ENCODE results near the gene BTK. TPM values are rescaled to one million over a fixed set of nuclear protein-coding genes. Genes with fewer than 3 reads are reported as not detected.
"Not testable (repeated sequence)": the region's sequence is repeated elsewhere in the genome, so short reads cannot be mapped to it uniquely, and the experiment has no call there.

BTK gene
- total RNA-seq, 1 donor from 2014 or later: not detected

GRCh38 chrX:101337776-101338271 lies 48.2 kb downstream of the BTK start:
- Mint-ChIP-seq H3K36me3 (ENCODE audit: low read depth) (peaks cover 16% of the 10 kb centered on the region), H3K27ac (ENCODE audit: unreplicated experiment) (no peak overlapping the region), H3K27me3 (ENCODE audit: low read depth) (no peaks in the 10 kb centered on the region), H3K4me1 (no peaks in the 10 kb centered on the region), H3K4me3 (no peak overlapping the region), H3K9me3 (peaks cover 10% of the 10 kb centered on the region)
- no peak for TF ChIP-seq CTCF (conservative IDR thresholded peaks at IDR 0.05)
- DNase-seq (ENCODE audit: low read depth, low spot score): no peak

DNA sequence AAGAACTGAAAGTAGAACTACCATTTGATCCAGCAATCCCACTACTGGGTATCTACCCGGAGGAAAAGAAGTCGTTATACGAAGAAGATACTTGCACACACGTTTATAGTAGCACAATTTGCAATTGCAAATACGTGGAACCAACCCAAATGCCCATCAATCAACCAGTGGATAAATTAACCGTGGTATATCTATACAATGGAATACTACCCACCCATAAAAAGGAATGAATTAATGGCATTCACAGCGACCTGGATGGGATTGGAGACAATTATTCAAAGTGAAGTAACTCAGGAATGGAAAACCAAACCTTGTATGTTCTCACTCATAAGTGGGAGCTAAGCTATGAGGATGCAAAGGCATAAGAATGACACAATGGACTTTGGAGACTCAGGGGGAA lies 51.7 kb downstream of the BTK start:
- H3K27me3 Mint-ChIP-seq (ENCODE audit: low read depth); H3K4me1 Mint-ChIP-seq; H3K4me3 Mint-ChIP-seq; DNase-seq (ENCODE audit: low read depth, low spot score); H3K27ac Mint-ChIP-seq (ENCODE audit: unreplicated experiment): not testable (repeated sequence)
- H3K9me3 Mint-ChIP-seq: peaks cover 12% of the 10 kb centered on the region
- peaks cover 14% of the 10 kb centered on the region for H3K36me3 Mint-ChIP-seq (ENCODE audit: low read depth)

DNA sequence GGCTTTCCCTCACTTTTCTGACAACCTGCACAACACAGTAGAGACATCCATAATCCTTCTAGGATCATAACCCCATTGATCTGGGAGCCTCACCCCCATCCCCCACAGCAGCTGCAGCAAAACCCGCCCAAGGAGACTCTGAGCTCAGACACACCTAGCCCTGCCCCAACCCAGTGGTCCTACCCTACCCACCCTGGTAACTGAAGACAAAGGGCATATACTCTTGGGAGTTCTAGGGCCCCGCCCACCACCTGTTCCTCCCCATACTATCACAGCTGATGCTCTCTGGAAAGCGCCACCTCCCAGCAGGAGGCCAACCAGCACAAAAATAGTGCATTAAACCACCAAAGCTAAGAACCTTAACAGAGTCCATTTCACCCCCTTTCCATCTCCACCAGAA lies 59.4 kb downstream of the BTK start:
- not testable (repeated sequence) for H3K4me3 Mint-ChIP-seq; H3K27me3 Mint-ChIP-seq (ENCODE audit: low read depth); H3K9me3 Mint-ChIP-seq; DNase-seq (ENCODE audit: low read depth, low spot score); H3K36me3 Mint-ChIP-seq (ENCODE audit: low read depth); H3K27ac Mint-ChIP-seq (ENCODE audit: unreplicated experiment); H3K4me1 Mint-ChIP-seq

DNA sequence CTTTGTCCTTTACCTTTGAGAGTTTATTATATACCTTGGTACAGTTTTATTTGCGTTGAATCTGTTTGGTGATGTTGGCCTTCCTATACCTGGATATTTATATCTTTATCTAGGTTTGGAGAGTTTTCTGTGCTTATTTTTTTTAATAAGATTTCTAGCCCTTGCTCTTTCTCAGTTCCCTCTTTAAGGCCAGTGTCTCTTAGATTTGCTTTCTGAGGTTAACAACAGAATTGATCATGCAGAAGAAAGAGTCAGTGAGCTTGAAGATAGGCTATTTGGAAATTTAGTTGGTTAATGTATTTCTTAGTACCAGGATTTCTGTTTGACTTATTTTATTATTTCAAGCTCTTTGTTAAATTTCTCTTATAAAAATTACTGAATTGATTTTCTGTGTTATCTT lies 82.2 kb downstream of the BTK start:
- Mint-ChIP-seq H3K4me3 (no peak overlapping the region), H3K9me3 (peaks cover 9% of the 10 kb centered on the region), H3K4me1 (no peaks in the 10 kb centered on the region), H3K27me3 (ENCODE audit: low read depth) (no peaks in the 10 kb centered on the region), H3K36me3 (ENCODE audit: low read depth) (no peaks in the 10 kb centered on the region), H3K27ac (ENCODE audit: unreplicated experiment) (no peak overlapping the region)
- TF ChIP-seq CTCF (conservative IDR thresholded peaks at IDR 0.05): no peak
- DNase-seq (ENCODE audit: low read depth, low spot score): no peak

Other genes with a start within 250 kb of the BTK start
- gene DRP2, start 166.4 kb downstream of the BTK start, total RNA-seq: 2.4 and 2.9 TPM in 2 replicates
- gene TAF7L, start 94.9 kb downstream of the BTK start, total RNA-seq: 0.19 TPM in 1 of 2 replicates, not detected in the other
- gene TIMM8A, start 37.4 kb downstream of the BTK start, total RNA-seq: 31.7 and 32.2 TPM in 2 replicates
- gene RPL36A, start 4.8 kb upstream of the BTK start, total RNA-seq: 316 and 347 TPM in 2 replicates
- 48.0 and 50.7 TPM in 2 replicates for gene GLA, start 21.7 kb upstream of the BTK start, total RNA-seq
- gene HNRNPH2, start 22.0 kb upstream of the BTK start, total RNA-seq: 73.3 and 74.0 TPM in 2 replicates
- 24.2 and 26.2 TPM in 2 replicates for gene ARMCX4, start 99.3 kb upstream of the BTK start, total RNA-seq
- gene ARMCX1, start 164.4 kb upstream of the BTK start, total RNA-seq: 30.0 and 30.6 TPM in 2 replicates
- 65.6 and 67.8 TPM in 2 replicates for gene ARMCX6, start 231.8 kb upstream of the BTK start, total RNA-seq
- gene ARMCX3, start 237.0 kb upstream of the BTK start, total RNA-seq: 46.1 and 49.1 TPM in 2 replicates